Measurements from ENCODE around the gene TFF1.

Gene TFF1

GRCh38 chr21:42396799-42397745, 30.7 kb upstream of the TFF1 start:
- Histone ChIP-seq H3K27me3 (ENCODE audit: control insufficient read depth, insufficient read depth, low read length) (no peaks in the 10 kb centered on the region), H3K4me3 (ENCODE audit: low read length) (no peak overlapping the region), H3K27ac (ENCODE audit: low read length) (no peak overlapping the region), H3K4me1 (ENCODE audit: control insufficient read depth, low read depth, low read length) (no peaks in the 10 kb centered on the region), H3K36me3 (ENCODE audit: control insufficient read depth, low read depth, low read length) (no peaks in the 10 kb centered on the region), H3K9ac (ENCODE audit: low read length) (no peak overlapping the region), H3K9me3 (ENCODE audit: control insufficient read depth, low read depth, low read length) (no peaks in the 10 kb centered on the region)

- Histone ChIP-seq H3K9ac (ENCODE audit: low read length) (no peak within 1 kb of the TSS), H3K27me3 (ENCODE audit: control insufficient read depth, insufficient read depth, low read length) (no peaks in the 10 kb centered on the region), H3K36me3 (ENCODE audit: control insufficient read depth, low read depth, low read length) (no peaks in the 10 kb centered on the region), H3K9me3 (ENCODE audit: control insufficient read depth, low read depth, low read length) (no peaks in the 10 kb centered on the region), H3K4me3 (ENCODE audit: low read length) (no peak within 1 kb of the TSS), H3K27ac (ENCODE audit: low read length) (no peak within 1 kb of the TSS), H3K4me1 (ENCODE audit: control insufficient read depth, low read depth, low read length) (no peaks in the 10 kb centered on the region)
These were observed 29.7 kb upstream of the TFF1 start, which contains the start of gene TMPRSS3 for GRCh38 chr21:42395905-42396651. TMPRSS3 (minus strand) TSS chr21:42396052; CDS start chr21:42395417, 635 bp downstream.

- no peak overlapping the region for H3K4me3 ChIP-seq (ENCODE audit: low read length)
- no peaks in the 10 kb centered on the region for H3K36me3 ChIP-seq (ENCODE audit: control insufficient read depth, low read depth, low read length)
- H3K9me3 ChIP-seq (ENCODE audit: control insufficient read depth, low read depth, low read length) = no peaks in the 10 kb centered on the region
- no peaks in the 10 kb centered on the region for H3K27me3 ChIP-seq (ENCODE audit: control insufficient read depth, insufficient read depth, low read length)
- H3K4me1 ChIP-seq (ENCODE audit: control insufficient read depth, low read depth, low read length) = no peaks in the 10 kb centered on the region
- no peak overlapping the region for H3K9ac ChIP-seq (ENCODE audit: low read length)
- H3K27ac ChIP-seq (ENCODE audit: low read length) = no peak overlapping the region
These were observed 29.0 kb upstream of the TFF1 start for GRCh38 chr21:42395302-42395701.

- H3K9ac ChIP-seq (ENCODE audit: low read length) = no peak overlapping the region
- H3K4me1 ChIP-seq (ENCODE audit: control insufficient read depth, low read depth, low read length) = peaks cover 11% of the 10 kb centered on the region
- no peak overlapping the region for H3K4me3 ChIP-seq (ENCODE audit: low read length)
- no peak overlapping the region for H3K27ac ChIP-seq (ENCODE audit: low read length)
- no peaks in the 10 kb centered on the region for H3K27me3 ChIP-seq (ENCODE audit: control insufficient read depth, insufficient read depth, low read length)
- H3K36me3 ChIP-seq (ENCODE audit: control insufficient read depth, low read depth, low read length) = no peaks in the 10 kb centered on the region
- no peaks in the 10 kb centered on the region for H3K9me3 ChIP-seq (ENCODE audit: control insufficient read depth, low read depth, low read length)
These were observed 27.2 kb upstream of the TFF1 start for GRCh38 chr21:42393443-42393950.

GRCh38 chr21:42392731-42393442, 26.6 kb upstream of the TFF1 start:
- H3K9me3 ChIP-seq (ENCODE audit: control insufficient read depth, low read depth, low read length) = no peaks in the 10 kb centered on the region
- H3K4me1 ChIP-seq (ENCODE audit: control insufficient read depth, low read depth, low read length) = peaks cover 11% of the 10 kb centered on the region

GRCh38 chr21:42391297-42391696, 25.0 kb upstream of the TFF1 start:
- H3K36me3 ChIP-seq (ENCODE audit: control insufficient read depth, low read depth, low read length) = no peaks in the 10 kb centered on the region
- H3K27ac ChIP-seq (ENCODE audit: low read length) = no peak overlapping the region
- H3K9me3 ChIP-seq (ENCODE audit: control insufficient read depth, low read depth, low read length) = no peaks in the 10 kb centered on the region
- no peaks in the 10 kb centered on the region for H3K27me3 ChIP-seq (ENCODE audit: control insufficient read depth, insufficient read depth, low read length)
- H3K4me1 ChIP-seq (ENCODE audit: control insufficient read depth, low read depth, low read length) = peaks cover 11% of the 10 kb centered on the region
- no peak overlapping the region for H3K9ac ChIP-seq (ENCODE audit: low read length)
- no peak overlapping the region for H3K4me3 ChIP-seq (ENCODE audit: low read length)

More at GRCh38 chr21:42392731-42393442, 26.6 kb upstream of the TFF1 start:
- Histone ChIP-seq H3K27ac (ENCODE audit: low read length) (no peak overlapping the region), H3K27me3 (ENCODE audit: control insufficient read depth, insufficient read depth, low read length) (no peaks in the 10 kb centered on the region), H3K4me3 (ENCODE audit: low read length) (no peak overlapping the region), H3K36me3 (ENCODE audit: control insufficient read depth, low read depth, low read length) (no peaks in the 10 kb centered on the region), H3K9ac (ENCODE audit: low read length) (no peak overlapping the region)

GRCh38 chr21:42390696-42391095, 24.4 kb upstream of the TFF1 start:
- no peak overlapping the region for H3K27ac ChIP-seq (ENCODE audit: low read length)
- no peaks in the 10 kb centered on the region for H3K9me3 ChIP-seq (ENCODE audit: control insufficient read depth, low read depth, low read length)
- H3K27me3 ChIP-seq (ENCODE audit: control insufficient read depth, insufficient read depth, low read length) = no peaks in the 10 kb centered on the region
- H3K4me3 ChIP-seq (ENCODE audit: low read length) = no peak overlapping the region
- H3K9ac ChIP-seq (ENCODE audit: low read length) = no peak overlapping the region
- H3K4me1 ChIP-seq (ENCODE audit: control insufficient read depth, low read depth, low read length) = peaks cover 11% of the 10 kb centered on the region
- no peaks in the 10 kb centered on the region for H3K36me3 ChIP-seq (ENCODE audit: control insufficient read depth, low read depth, low read length)

- Histone ChIP-seq H3K9me3 (ENCODE audit: control insufficient read depth, low read depth, low read length) (no peaks in the 10 kb centered on the region), H3K4me1 (ENCODE audit: control insufficient read depth, low read depth, low read length) (peaks cover 11% of the 10 kb centered on the region), H3K4me3 (ENCODE audit: low read length) (no peak overlapping the region), H3K9ac (ENCODE audit: low read length) (peak overlapping the region; percentile 33), H3K27me3 (ENCODE audit: control insufficient read depth, insufficient read depth, low read length) (no peaks in the 10 kb centered on the region), H3K36me3 (ENCODE audit: control insufficient read depth, low read depth, low read length) (no peaks in the 10 kb centered on the region), H3K27ac (ENCODE audit: low read length) (no peak overlapping the region)
These were observed 23.9 kb upstream of the TFF1 start for GRCh38 chr21:42390193-42390592.

- no peak overlapping the region for H3K27ac ChIP-seq (ENCODE audit: low read length)
- H3K4me3 ChIP-seq (ENCODE audit: low read length) = peak overlapping the region; percentile 2
- peak overlapping the region; percentile 33 for H3K9ac ChIP-seq (ENCODE audit: low read length)
- no peaks in the 10 kb centered on the region for H3K9me3 ChIP-seq (ENCODE audit: control insufficient read depth, low read depth, low read length)
- no peaks in the 10 kb centered on the region for H3K27me3 ChIP-seq (ENCODE audit: control insufficient read depth, insufficient read depth, low read length)
- no peaks in the 10 kb centered on the region for H3K36me3 ChIP-seq (ENCODE audit: control insufficient read depth, low read depth, low read length)
- H3K4me1 ChIP-seq (ENCODE audit: control insufficient read depth, low read depth, low read length) = peaks cover 11% of the 10 kb centered on the region
These were observed 23.1 kb upstream of the TFF1 start for GRCh38 chr21:42389449-42389835.

- Histone ChIP-seq H3K4me1 (ENCODE audit: control insufficient read depth, low read depth, low read length) (peaks cover 11% of the 10 kb centered on the region), H3K27me3 (ENCODE audit: control insufficient read depth, insufficient read depth, low read length) (no peaks in the 10 kb centered on the region), H3K4me3 (ENCODE audit: low read length) (peak overlapping the region; percentile 2), H3K27ac (ENCODE audit: low read length) (no peak overlapping the region), H3K9me3 (ENCODE audit: control insufficient read depth, low read depth, low read length) (no peaks in the 10 kb centered on the region), H3K36me3 (ENCODE audit: control insufficient read depth, low read depth, low read length) (no peaks in the 10 kb centered on the region), H3K9ac (ENCODE audit: low read length) (peak overlapping the region; percentile 33)
These were observed 22.6 kb upstream of the TFF1 start for GRCh38 chr21:42388740-42389448.
